H1 (cell line): ENCODE results near the gene DHCR24. TPM values are rescaled to one million over a fixed set of nuclear protein-coding genes. Genes with fewer than 3 reads are reported as not detected.

Experiments
- CTCF ChIA-PET: fragments of 300-600 bp; sonication (Branson Sonifier 250); formaldehyde crosslinking; loops from one replicate; lab custom pipeline; 2021; ENCODE audit not compliant: partially characterized antibody; lab: Charles Lee
- POLR2A ChIA-PET: fragments of 300-600 bp; sonication (Branson Sonifier 250); formaldehyde crosslinking; loops from one replicate; lab custom pipeline; 2021; ENCODE audit warnings: inconsistent platforms; ENCODE audit not compliant: partially characterized antibody; lab: Charles Lee
- DNase-seq, 2 experiments: peaks; one replicate each; pipeline versions ENCODE4 v3.0.0 to v3.0.0-alpha.2; 2010 to 2022; ENCODE audit warnings: low spot score in 2 of 2, low read depth in 1 of 2, mixed read lengths in 1 of 2
- FAIRE-seq: peaks from 2 replicates; lab custom pipeline; 2011; peaks lifted over from hg19 to GRCh38; lab: Jason Lieb, UNC
- H2AFZ ChIP-seq: 2 replicates; pipeline ENCODE4 v1.8.1; 2012; ENCODE audit warnings: low read length, inconsistent platforms
- H2AK5ac ChIP-seq: 2 replicates; pipeline ENCODE4 v1.6.1; 2013; ENCODE audit warnings: low read depth, low read length
- H2BK120ac ChIP-seq: replicated peaks from 2 replicates; pipeline ENCODE3; 2013; ENCODE audit warnings: low read depth, low read length, inconsistent platforms
- H2BK12ac ChIP-seq: 2 replicates; pipeline ENCODE4 v1.6.1; 2013; ENCODE audit warnings: low read depth, low read length
- H2BK15ac ChIP-seq: 2 replicates; pipeline ENCODE4 v1.6.1; 2013; ENCODE audit warnings: low read length
- H2BK20ac ChIP-seq: 2 replicates; pipeline ENCODE4 v1.6.1; 2013; ENCODE audit warnings: low read length
- H2BK5ac ChIP-seq: 2 replicates; pipeline ENCODE4 v1.6.1; 2013; ENCODE audit warnings: low read depth, low read length
- H3K14ac ChIP-seq: 2 replicates; pipeline ENCODE4 v1.6.1; 2013; ENCODE audit warnings: inconsistent platforms; ENCODE audit not compliant: insufficient read length
- H3K18ac ChIP-seq: 2 replicates; pipeline ENCODE4 v1.6.1; 2013; ENCODE audit warnings: low read length; ENCODE audit errors: extremely low read depth
- H3K23ac ChIP-seq: 2 replicates; pipeline ENCODE4 v1.6.1; 2013; ENCODE audit warnings: inconsistent platforms; ENCODE audit not compliant: insufficient read length
- H3K23me2 ChIP-seq: 2 replicates; pipeline ENCODE4 v1.6.1; 2013; ENCODE audit warnings: low read depth, low read length
- H3K27ac ChIP-seq: 2 replicates; pipeline ENCODE4 v1.6.1; 2011; ENCODE audit warnings: low read depth, low read length, inconsistent platforms
- H3K27me3 ChIP-seq, 4 experiments: replicated peaks in 1 of 4; 1 replicate in 1 of 4; 2 replicates in 3 of 4; pipeline versions ENCODE4 v1.6.1 to v1.8.1; 2011 to 2013; ENCODE audit warnings: low read length in 3 of 4, mild to moderate bottlenecking in 3 of 4, inconsistent platforms in 2 of 4, mixed read lengths in 2 of 4, moderate library complexity in 1 of 4; ENCODE audit not compliant: control insufficient read depth in 3 of 4, insufficient read depth in 3 of 4; ENCODE audit errors: extremely low read depth in 1 of 4
- H3K36me3 ChIP-seq, 4 experiments: 2 replicates each; pipeline versions ENCODE4 v1.6.1 to v1.8.1; 2011 to 2013; ENCODE audit warnings: mild to moderate bottlenecking in 4 of 4, low read length in 3 of 4, moderate library complexity in 2 of 4, control low read depth in 1 of 4, inconsistent platforms in 1 of 4; ENCODE audit not compliant: insufficient read depth in 4 of 4, control insufficient read depth in 2 of 4
- H3K4ac ChIP-seq: replicated peaks from 2 replicates; pipeline ENCODE3; 2013; ENCODE audit warnings: low read length, low read depth, mixed read lengths, inconsistent platforms; ENCODE audit not compliant: insufficient read length
- H3K4me1 ChIP-seq, 4 experiments: replicated peaks in 1 of 4; 1 replicate in 1 of 4; 2 replicates in 3 of 4; pipeline versions ENCODE4 v1.6.1 to v1.8.1; 2011 to 2013; ENCODE audit warnings: low read length in 3 of 4, inconsistent platforms in 2 of 4, mixed read lengths in 1 of 4; ENCODE audit not compliant: insufficient read depth in 4 of 4, control insufficient read depth in 3 of 4
- H3K4me2 ChIP-seq, 2 experiments: 2 replicates each; pipeline versions ENCODE4 v1.6.1 to v1.8.1; 2011 to 2013; ENCODE audit warnings: low read depth in 2 of 2, low read length in 2 of 2, control low read depth in 1 of 2, inconsistent platforms in 1 of 2, mild to moderate bottlenecking in 1 of 2; ENCODE audit not compliant: insufficient read depth in 1 of 2
- H3K4me3 ChIP-seq, 4 experiments: fragments of 200-600, 300-600 bp in 1 of 4; sonication (generic), shearing (Covaris generic), sonication (Bioruptor Twin) in 1 of 4; 2 replicates each; pipeline versions ENCODE4 v1.5.1 to v1.8.1; 2011 to 2016; ENCODE audit warnings: low read length in 4 of 4, low read depth in 3 of 4, control low read depth in 2 of 4, inconsistent platforms in 2 of 4, mild to moderate bottlenecking in 2 of 4, mixed read lengths in 1 of 4, moderate library complexity in 1 of 4; ENCODE audit not compliant: insufficient read depth in 2 of 4; ENCODE audit errors: extremely low read depth in 1 of 4
- H3K56ac ChIP-seq: replicated peaks from 2 replicates; pipeline ENCODE3; 2013; ENCODE audit warnings: low read depth, mild to moderate bottlenecking, mixed read lengths, low read length, inconsistent platforms; ENCODE audit not compliant: insufficient read length
- H3K79me1 ChIP-seq: 2 replicates; pipeline ENCODE4 v1.6.1; 2013; ENCODE audit warnings: low read depth, low read length, control low read depth
- H3K79me2 ChIP-seq, 2 experiments: 2 replicates each; pipeline versions ENCODE4 v1.6.1 to v1.8.1; 2012 to 2013; ENCODE audit warnings: low read length in 2 of 2, mild to moderate bottlenecking in 2 of 2, inconsistent platforms in 1 of 2; ENCODE audit not compliant: insufficient read depth in 2 of 2, control insufficient read depth in 1 of 2
- H3K9ac ChIP-seq, 4 experiments: replicated peaks in 1 of 4; 1 replicate in 1 of 4; 2 replicates in 3 of 4; pipeline versions ENCODE4 v1.6.1 to v1.8.1; 2011 to 2013; ENCODE audit warnings: low read depth in 3 of 4, low read length in 3 of 4, control low read depth in 2 of 4, mild to moderate bottlenecking in 2 of 4, moderate library complexity in 2 of 4, inconsistent platforms in 1 of 4; ENCODE audit errors: extremely low read depth in 1 of 4
- H3K9me3 ChIP-seq, 2 experiments: 2 replicates each; pipeline versions ENCODE4 v1.6.1 to v1.8.1; 2012 to 2013; ENCODE audit warnings: mild to moderate bottlenecking in 2 of 2, moderate library complexity in 2 of 2, control low read depth in 1 of 2, inconsistent platforms in 1 of 2, low read depth in 1 of 2, low read length in 1 of 2, mixed read lengths in 1 of 2; ENCODE audit not compliant: insufficient read depth in 2 of 2
- H4K20me1 ChIP-seq, 2 experiments: replicated peaks in 1 of 2; 2 replicates each; pipeline versions ENCODE3 to v1.8.1; 2011 to 2013; ENCODE audit warnings: inconsistent platforms in 2 of 2, low read length in 2 of 2, mild to moderate bottlenecking in 1 of 2; ENCODE audit not compliant: insufficient read depth in 2 of 2, control insufficient read depth in 1 of 2
- H4K5ac ChIP-seq: 2 replicates; pipeline ENCODE4 v1.6.1; 2013; ENCODE audit warnings: low read length, low read depth, mixed read lengths, inconsistent platforms; ENCODE audit not compliant: insufficient read length
- H4K8ac ChIP-seq: 2 replicates; pipeline ENCODE4 v1.8.0; 2013; ENCODE audit warnings: mild to moderate bottlenecking, moderate library complexity, low read length, inconsistent platforms; ENCODE audit not compliant: insufficient read depth; ENCODE audit errors: extremely low read depth
- H4K91ac ChIP-seq: replicated peaks from 2 replicates; pipeline ENCODE3; 2013; ENCODE audit warnings: low read length, mixed read lengths, inconsistent platforms; ENCODE audit not compliant: insufficient read length
- CEBPB ChIP-seq: IDR thresholded peaks from 2 replicates; pipeline ENCODE4 v1.6.1; 2012; ENCODE audit warnings: low read depth, low read length
- KDM4A ChIP-seq: IDR thresholded peaks from one replicate; pipeline ENCODE4 v1.7.1; 2012; ENCODE audit warnings: low read depth, mild to moderate bottlenecking, moderate library complexity, low read length, inconsistent platforms; ENCODE audit not compliant: severe bottlenecking
- MAX ChIP-seq: IDR thresholded peaks from 2 replicates; pipeline ENCODE4 v1.6.1; 2012; ENCODE audit warnings: inconsistent platforms
- POLR2AphosphoS5 ChIP-seq: IDR thresholded peaks from 2 replicates; pipeline ENCODE4 v1.6.1; 2011; ENCODE audit warnings: low read depth, low read length
- SAP30 ChIP-seq: fragments of 300-600 bp; sonication (generic); IDR thresholded peaks from 2 replicates; pipeline ENCODE4 v1.7.1; 2012; ENCODE audit warnings: low read length, moderate library complexity, mild to moderate bottlenecking, inconsistent platforms; ENCODE audit not compliant: insufficient read depth, insufficient replicate concordance
- SIRT6 ChIP-seq: IDR thresholded peaks from one replicate; pipeline ENCODE4 v1.7.1; 2012; ENCODE audit warnings: low read length, inconsistent platforms
- WGBS, 2 experiments: shearing (Covaris generic) in 1 of 2; methylation state at CpG; one replicate each; pipeline versions ENCODE4 v1.1.6 to v1.1.7; 2013 to 2015; ENCODE audit warnings: low lambda C conversion rate in 2 of 2, mixed read lengths in 2 of 2, inconsistent platforms in 1 of 2, low coverage in 1 of 2, missing lambda C conversion rate in 1 of 2; ENCODE audit not compliant: insufficient replicate concordance in 2 of 2, insufficient coverage in 1 of 2, insufficient read length in 1 of 2; ENCODE audit errors: extremely low coverage in 1 of 2, missing lambda C conversion rate in 1 of 2; 5-methylcytosine and 5-hydroxymethylcytosine counted together
- polyA plus RNA-seq, 7 experiments: library from polyadenylated mRNA; depleted of rRNA in 3 of 7; stranded (reverse) in 5 of 7; unstranded in 2 of 7; fragments of >200 nt in 5 of 7; fragments of 200-250 nt in 2 of 7; gene quantifications; 1 replicate in 5 of 7; 2 replicates in 1 of 7; 4 replicates in 1 of 7; pipeline versions ENCODE4 v1.2.1 to v1.2.3, GENCODE V29; 2011 to 2013; ENCODE audit warnings: missing spikeins in 2 of 7, mixed read lengths in 2 of 7
- total RNA-seq: library from RNA; stranded (reverse); fragmentation: NEBNext Ultra II Directional; extraction: Animal tissue kit (Norgen Biotek cat#: 25700); gene quantifications from 2 replicates; pipeline ENCODE4 v1.2.1, GENCODE V29; 2021

Gene DHCR24
- total and polyA plus RNA-seq, 2 of the 8 experiments (the other 6 are each of a cell fraction or from before 2014, with no cell fraction given), result 370 to 419 TPM

- no peak overlapping the region for H2BK12ac ChIP-seq
- H3K27me3 ChIP-seq, result no peaks in the 10 kb centered on the region
- H3K36me3 ChIP-seq, result peaks cover 48 to 93% (median 73%) of the 10 kb centered on the region in 4 experiments
- CTCF ChIA-PET, result interaction anchor here (0.6 to 1.8 kb wide), 6 partner anchors 17 to 1582 kb away, joined by 3 to 8 read pairs (median 4); no protein-coding TSS in a partner anchor
- H3K9ac ChIP-seq, result no peak overlapping the region
- FAIRE-seq (no peak), DNase-seq (no peak)
- H4K91ac ChIP-seq, result no peak overlapping the region
- H3K4me2 ChIP-seq, result no peak overlapping the region
- H2AFZ ChIP-seq, result no peak overlapping the region
- H3K4me1 ChIP-seq, result no peaks in the 10 kb centered on the region
- no peaks in the 10 kb centered on the region for H3K79me1 ChIP-seq
- H3K79me2 ChIP-seq, result no peaks in the 10 kb centered on the region
- no peaks in the 10 kb centered on the region for H3K9me3 ChIP-seq
- 92% methylated on average over 12 of the region's 12 CpGs; no CpG with 5 or more reads in 1 of the 2 experiments for whole genome bisulfite sequencing, 2 experiments
- no peak overlapping the region for H2BK5ac ChIP-seq
- peak overlapping the region; percentile 12; the same call in 1 of the 2 replicates for H4K8ac ChIP-seq
- POLR2A ChIA-PET, result interaction anchor here (1.4 kb wide), 1 partner anchor 30 kb away, joined by 4 read pairs; no protein-coding TSS in a partner anchor
- H3K56ac ChIP-seq, result no peak overlapping the region
- no peak overlapping the region for H3K18ac ChIP-seq
- H2AK5ac ChIP-seq, result no peak overlapping the region
- no peak overlapping the region for H2BK120ac ChIP-seq
- no peak overlapping the region for H3K27ac ChIP-seq
- H3K14ac ChIP-seq, result no peak overlapping the region
- TF ChIP-seq SIRT6, result no peak
- no peak for TF ChIP-seq CEBPB
- TF ChIP-seq MAX, result no peak
- TF ChIP-seq SAP30, result no peak
- TF ChIP-seq POLR2AphosphoS5, result no peak
- no peak for TF ChIP-seq KDM4A
- H4K20me1 ChIP-seq, result peaks cover 12 to 32% of the 10 kb centered on the region in 2 experiments
- no peak overlapping the region for H3K4ac ChIP-seq
- H2BK15ac ChIP-seq, result no peak overlapping the region
- H3K4me3 ChIP-seq, result no peak overlapping the region
- H3K23ac ChIP-seq, result no peak overlapping the region
- H2BK20ac ChIP-seq, result no peak overlapping the region
- H3K23me2 ChIP-seq, result no peaks in the 10 kb centered on the region
- H4K5ac ChIP-seq, result no peak overlapping the region
Observed at GRCh38 chr1:54853793-54854370, 33.1 kb downstream of the DHCR24 start.
